NCI-H2107 treated with DMSO at 0.1 percent for 48 hours (cell line): ENCODE results near the gene GPC5.
"Not testable (repeated sequence)": the region's sequence is repeated elsewhere in the genome, so short reads cannot be mapped to it uniquely, and the experiment has no call there.

Source experiments
- DNase-seq: peaks from one replicate; lab custom pipeline; 2025; ENCODE audit not compliant: unreplicated experiment; lab: John Stamatoyannopoulos, UW

The GPC5 gene

DNA sequence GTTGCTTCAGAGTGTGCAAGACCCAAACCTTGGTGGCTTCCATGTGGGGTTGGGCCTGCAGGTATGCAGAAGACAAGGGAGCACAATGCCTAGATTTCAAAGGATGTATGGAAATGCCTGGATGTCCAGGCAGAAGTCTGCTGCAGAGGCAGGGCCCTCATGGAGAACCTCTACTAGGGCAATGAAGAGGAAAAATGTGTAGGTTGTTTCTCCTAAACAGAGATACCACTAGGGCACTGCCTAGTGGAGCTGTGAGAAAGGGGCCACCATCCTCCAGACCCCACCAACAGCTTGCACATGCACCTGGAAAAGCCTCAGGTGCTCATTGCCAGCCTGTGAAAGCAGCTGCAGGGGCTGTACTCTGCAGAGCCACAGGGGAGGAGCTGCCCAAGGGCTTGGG is 1295.6 kb downstream of the GPC5 start:
- no peak for DNase-seq

DNA sequence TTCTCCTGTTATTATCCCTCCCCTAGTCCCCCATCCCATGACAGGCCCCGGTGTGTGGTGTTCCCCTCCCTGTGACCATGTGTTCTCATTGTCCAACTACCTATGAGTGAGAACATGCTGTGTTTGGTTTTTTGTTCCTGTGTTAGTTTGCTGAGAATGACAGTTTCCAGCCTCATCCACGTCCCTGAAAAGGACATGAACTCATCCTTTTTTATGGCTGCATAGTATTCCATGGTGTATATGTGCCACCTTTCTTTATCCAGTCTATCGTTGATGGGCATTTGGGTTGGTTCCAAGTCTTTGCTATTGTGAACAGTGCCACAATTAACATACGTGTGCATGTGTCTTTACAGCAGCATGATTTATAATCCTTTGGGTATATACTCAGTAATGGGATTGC is 1297.4 kb downstream of the GPC5 start:
- DNase-seq = not testable (repeated sequence)

DNA sequence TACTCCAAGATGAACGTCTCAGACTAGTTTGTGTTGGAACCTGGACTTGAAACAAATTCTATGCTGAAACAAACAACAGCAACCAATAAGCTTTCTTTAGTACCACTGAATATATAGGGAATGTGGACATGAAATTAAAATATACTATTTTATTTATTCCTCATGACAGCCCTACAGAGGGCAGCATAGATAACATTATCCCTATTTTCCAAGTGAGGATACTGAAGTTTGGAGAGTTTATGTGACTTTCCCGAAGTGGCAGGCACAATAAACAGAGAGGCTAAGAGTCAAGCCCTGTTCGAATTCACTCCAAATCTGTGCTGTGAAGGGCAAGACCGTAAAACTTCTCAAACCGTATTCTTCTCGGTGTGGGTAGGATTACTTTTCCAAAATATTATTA is 1318.3 kb downstream of the GPC5 start:
- no peak for DNase-seq

DNA sequence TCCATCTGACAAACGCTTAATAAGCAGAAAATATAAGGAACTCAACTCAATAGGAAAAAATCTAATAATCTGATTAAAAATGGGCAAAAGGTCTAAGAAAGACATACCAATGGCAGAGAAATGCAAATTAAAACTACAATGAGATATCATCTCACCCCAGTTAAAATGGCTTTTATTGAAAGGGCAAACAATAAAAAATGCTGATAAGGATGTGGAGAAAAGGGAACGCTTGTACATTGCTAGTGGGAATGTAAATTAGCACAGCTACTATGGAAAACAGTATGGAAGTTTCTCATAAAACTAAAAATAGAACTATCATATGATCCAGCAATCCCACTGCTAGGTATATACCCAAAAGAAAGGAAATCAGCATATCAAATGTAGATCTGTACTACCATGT is 1319.4 kb downstream of the GPC5 start:
- DNase-seq = no peak

DNA sequence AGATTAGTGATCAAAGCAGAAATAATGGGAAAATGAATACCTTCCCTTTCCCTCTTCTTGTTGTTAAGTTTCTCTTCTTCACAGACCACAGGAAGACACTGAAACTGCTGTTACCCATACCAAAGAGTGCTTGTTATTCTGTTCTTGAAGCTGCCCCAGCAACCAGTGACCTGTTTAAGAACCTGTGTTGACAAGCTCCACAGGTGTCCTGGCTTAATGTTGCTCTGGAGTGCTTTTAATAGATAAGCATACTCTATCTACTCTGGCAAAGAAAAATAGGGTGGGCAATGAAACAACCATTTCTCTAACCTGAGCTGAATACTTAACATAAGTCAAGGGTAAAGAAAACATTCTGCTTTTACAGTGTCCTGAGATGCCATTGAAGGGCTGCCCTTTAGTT is 1321.4 kb downstream of the GPC5 start:
- DNase-seq = peak; percentile 73

DNA sequence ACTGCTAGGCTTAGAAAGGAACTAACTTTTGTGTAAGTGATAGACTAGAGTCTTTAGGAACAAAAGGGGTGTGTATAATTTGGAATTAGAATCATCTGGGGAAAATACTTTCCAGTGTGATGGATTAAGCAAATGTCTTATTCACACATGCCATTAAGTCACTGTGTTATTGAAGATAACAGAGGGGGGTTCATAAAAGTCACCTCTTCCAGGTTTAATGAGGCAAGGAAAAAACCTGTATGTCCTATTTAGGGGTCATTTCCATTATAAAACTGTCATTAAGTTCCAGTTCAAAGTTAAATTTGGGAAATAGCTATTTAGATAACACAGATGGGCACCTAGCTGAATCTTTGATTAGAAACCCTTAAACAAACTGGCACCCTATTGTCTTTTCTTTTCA is 1323.2 kb downstream of the GPC5 start:
- no peak for DNase-seq

DNA sequence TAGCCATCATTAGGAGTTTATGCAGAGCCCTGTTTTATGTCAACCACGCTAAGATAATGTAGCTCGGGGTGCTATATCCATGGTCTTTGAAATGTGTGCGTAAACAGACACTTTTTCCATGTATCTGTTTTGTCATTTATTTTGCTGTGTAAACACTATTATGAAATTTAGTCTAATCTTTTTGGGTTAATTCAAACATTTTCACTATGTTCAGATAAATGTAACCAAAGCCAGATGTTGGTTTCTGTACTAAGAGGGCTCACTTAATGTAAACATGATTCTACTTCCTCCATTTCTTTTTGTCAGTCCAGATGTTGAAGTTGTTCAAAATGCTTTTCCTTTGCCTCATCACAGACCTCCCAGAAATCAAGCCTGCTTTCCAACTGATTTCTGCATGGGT is 1328.7 kb downstream of the GPC5 start:
- DNase-seq = no peak

DNA sequence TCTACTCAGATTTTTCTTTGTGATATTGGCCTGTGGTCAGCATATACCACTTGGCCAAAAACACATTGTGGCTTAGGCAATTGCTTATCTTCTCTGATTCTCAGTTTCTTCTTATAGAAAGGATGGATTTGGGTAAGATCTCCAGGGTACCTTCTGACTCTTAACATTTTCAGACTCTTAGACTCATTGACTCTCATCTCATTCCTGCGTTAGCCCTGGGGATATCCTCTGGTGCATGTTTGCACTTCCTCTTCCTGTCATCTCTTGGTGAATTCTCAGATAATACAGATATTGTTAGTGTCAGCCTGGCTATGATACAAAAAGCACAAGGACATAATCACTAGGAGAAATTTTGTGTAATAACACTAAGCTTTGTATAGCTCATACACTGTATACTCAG is 1335.6 kb downstream of the GPC5 start:
- DNase-seq = no peak

DNA sequence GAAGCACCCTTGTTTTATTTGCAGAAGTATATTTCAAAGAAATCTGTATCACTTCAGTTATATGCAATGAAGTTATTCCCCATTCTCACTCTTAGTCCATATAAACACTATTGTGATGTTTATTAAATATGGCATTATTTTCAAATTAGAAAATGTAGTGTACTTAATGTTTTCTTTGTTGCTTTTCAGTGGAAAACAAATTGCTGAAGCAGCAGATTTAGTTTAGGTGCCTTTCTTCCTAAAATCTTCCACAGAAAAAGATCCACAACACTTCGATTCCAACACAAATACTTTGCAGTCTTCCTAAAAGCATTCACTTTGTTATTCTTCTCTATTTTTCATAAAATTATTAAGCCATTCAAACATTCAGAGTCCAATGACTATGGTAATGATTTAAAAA is 1336.1 kb downstream of the GPC5 start:
- no peak for DNase-seq

DNA sequence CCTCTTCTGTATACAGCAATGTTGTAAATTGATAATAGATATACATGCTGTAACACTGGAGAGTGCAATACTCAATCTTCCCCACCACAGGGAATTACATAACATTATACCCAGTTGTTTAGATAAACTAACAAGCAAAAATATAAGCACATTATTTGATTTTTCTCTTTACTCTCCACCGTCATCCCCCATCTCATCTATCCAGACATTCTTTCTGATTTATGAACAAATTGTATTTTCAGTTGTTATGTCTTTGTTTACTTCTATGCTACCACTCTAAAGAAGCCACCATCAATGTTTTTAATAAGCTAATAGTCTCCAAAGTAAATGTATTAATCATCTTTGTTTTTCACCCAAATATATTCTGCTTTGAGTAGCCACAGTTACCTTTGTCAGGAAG is 1337.5 kb downstream of the GPC5 start:
- DNase-seq = no peak

DNA sequence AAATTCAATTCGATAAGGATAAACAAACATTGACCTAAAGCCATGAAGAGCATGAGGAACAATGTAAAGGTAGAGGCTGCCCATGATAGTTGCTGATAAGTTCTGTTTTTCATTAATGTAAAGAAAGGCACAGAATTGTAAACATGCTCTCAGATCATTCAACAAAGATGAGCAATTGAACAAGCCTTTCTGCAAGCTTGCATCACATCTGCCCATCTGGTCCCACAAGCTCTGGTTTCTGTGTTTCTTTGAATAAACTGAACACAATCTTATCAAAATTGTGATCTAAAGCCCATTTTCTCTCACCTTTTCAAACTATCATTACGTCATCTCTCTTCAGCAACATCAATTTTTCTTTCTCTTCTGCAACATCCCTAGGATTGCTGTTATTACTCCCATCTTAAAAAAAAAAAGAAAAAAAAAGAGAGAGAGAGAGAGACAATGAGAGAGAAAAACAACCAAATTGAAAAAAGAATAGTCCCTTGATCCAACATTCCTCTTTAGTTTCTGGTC is 1340.9 kb downstream of the GPC5 start:
- no peak for DNase-seq

DNA sequence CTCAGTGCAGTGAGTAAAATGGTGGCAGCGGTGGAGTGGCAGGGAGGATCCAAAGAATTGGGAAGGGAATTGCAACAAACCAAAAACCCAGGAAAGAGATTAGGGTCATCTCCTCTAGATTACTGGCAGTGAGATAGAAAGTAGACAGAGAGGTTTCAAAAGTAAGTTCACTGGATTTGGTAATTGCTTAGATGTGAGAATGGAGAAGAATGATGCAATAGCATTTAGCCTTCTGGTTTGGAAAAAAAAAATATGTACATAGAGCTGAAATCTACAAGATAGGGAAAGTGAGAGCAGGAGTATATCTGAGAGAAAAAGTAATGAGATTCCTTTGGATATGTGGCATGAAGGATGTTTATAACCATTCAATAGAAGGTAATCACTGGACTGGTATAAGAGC is 1345.6 kb downstream of the GPC5 start:
- no peak for DNase-seq

DNA sequence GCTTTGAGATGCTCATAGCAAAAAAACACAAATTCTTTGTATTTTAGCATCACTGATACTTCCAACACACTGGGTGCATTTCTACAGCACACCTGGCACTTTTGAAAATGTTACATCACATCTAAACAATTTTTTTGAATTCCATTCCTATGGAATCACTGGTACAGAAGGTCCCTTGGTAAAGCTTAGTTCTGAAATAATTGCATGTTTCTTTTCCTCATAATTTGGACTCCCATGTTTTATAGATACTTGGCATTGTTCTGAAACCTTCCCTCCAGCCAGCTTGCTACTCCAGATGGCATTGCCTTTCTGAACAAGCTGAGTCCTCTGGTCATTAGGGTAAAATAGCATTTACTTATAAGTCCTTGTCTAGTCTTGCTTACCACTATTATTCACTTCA is 1346.8 kb downstream of the GPC5 start:
- DNase-seq = no peak

DNA sequence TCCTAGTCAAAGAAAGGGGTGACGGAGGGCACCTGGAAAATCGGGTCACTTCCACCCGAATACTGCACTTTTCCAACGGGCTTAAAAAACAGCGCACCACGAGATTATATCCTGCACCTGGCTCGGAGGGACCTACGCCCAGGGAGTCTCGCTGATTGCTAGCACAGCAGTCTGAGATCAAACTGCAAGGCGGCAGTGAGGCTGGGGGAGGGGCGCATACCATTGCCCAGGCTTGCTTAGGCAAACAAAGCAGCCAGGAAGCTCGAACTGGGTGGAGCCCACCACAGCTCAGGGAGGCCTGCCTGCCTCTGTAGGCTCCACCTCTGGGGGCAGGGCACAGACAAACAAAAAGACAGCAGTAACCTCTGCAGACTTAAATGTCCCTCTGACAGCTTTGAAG is 1354.3 kb downstream of the GPC5 start:
- not testable (repeated sequence) for DNase-seq

DNA sequence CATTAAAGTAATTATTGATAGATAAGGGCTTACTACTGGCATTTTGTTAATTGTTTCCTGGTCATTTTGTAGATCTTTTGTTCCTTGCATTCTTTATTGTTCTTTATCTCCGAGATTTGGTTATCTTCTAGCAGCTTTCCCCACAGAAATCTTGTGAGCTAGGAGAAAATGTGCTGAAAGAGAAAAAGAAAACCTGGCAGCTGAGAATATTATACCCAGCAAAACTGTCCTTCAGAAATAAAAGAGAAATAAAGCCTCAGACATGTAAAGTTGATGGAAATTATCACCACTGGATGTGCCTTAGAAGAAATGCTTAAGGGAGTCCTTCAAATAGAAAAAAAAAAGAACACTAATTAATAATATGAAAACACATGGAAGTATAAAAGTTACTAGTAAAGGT is 1363.3 kb downstream of the GPC5 start:
- no peak for DNase-seq

DNA sequence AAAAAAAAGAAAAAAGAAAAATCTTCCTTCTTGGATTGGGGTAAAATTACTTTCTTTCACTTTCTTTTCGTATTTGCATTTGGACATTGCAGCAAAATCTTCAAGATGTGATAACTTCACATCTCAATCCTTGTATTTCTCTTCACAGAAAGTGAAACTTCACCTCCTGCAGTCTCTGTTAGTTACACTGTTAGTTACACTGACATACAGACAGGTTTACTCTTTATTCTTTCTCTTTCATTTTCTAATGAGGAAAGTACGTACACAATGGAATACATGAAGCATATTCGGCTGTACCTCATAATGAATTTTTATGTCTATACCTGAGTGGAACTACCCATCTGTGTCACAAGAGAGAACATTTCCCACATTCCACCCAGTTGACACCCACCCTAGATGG is 1369.0 kb downstream of the GPC5 start:
- no peak for DNase-seq

DNA sequence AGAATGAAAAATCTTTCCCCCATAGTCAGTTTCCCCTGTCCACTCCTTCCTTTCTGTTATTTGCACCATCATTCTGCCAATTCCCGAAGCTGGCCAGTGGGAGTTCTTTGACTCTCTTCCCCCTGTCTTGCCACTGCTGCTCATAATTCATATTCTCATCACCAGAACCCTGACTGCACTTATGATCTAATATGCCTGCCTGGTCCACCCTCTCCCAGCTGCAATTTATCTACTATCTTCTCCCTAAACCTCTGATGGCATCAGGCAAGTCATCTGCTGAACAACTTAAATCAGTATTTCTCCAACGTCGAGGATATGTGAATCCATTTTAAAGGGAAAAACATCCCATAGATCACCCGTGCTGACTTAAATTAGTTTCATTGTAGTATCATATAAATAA is 1370.2 kb downstream of the GPC5 start:
- DNase-seq = no peak

DNA sequence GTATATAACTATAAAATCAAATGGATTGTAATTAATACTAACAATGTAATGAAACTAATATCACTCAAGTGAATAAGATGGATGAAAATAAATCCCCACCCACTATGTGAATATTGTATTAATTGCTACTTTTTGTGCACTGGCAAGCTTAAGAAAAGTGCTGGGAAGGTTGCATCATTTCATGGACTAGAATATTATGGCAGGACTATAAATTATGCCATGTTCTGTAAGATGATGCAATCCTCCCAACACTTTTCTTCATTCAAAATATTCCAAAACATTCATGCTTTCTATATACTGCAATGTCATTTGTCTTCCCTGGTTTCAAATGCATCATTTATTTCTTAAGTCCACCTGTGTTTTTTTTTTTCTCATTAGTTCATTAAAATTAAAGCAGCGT is 1370.6 kb downstream of the GPC5 start:
- no peak for DNase-seq

DNA sequence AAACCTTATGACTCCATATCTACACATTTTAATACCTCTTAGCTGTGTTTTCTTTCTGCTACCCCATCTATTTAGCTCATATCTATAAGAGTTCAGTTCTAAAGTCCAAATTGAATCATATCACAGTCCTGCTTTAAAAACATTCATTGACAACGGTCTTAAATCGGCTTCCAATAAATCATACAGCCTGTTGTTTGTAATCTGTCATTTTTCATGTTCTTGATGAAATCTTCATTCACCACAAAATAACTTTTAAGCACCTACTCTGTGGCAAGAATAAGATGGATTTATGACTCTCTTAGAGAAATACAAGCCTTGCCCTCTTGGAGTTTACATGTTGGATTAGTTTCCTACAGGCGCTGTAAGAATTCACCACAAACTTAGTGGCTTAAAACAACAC is 1377.2 kb downstream of the GPC5 start:
- no peak for DNase-seq

DNA sequence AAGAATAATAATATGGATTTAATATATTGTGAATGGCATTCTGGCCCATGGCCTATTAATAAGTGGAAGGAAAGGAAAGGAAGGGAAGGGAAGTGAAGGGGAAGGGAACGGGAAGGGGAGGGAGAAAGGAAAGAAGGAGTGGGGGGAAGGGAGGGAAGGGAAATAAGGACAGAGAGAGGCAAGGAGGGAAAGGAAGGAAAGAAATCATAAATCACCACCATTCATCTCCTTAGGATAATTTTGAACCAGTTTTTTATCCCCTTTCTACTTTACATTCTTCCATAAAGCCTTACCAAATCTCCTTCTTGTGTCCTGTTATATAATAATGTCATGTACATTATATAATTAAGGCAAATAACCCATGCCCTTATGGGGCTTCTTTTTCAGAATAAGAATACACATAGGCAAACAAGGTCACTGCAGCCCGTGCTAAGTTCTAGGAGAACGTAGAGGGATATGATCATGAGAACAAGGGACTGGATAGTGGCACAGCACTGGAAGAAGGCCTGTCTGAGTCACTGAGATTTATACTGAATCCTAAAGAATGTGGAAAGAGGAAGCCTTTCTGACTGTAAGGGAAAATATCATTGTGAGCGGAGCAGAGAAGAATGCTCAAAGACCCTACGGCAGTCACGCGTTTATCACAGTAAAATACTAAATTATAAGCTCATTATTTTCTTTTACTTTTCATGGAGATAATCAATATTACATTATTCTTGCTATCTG is 1383.7 kb downstream of the GPC5 start:
- DNase-seq = no peak

DNA sequence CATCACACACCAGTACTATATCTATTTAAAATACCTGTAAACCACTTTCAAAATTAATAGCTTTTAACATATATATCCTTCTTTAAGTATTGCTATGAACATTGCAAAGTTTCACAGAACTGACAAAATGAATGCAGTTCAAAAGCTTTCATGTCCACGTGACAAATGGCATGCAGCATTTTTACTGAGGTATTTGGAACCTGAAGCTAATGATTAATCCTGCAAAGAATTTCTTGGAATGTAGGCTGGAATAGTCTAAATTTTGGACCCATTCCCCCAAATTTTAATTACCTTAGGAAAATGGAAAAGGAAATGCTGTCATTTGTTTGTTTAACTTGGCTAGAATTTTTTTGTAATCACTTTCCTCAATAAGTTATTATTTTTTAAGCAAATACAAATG is 1404.4 kb downstream of the GPC5 start:
- DNase-seq = no peak

DNA sequence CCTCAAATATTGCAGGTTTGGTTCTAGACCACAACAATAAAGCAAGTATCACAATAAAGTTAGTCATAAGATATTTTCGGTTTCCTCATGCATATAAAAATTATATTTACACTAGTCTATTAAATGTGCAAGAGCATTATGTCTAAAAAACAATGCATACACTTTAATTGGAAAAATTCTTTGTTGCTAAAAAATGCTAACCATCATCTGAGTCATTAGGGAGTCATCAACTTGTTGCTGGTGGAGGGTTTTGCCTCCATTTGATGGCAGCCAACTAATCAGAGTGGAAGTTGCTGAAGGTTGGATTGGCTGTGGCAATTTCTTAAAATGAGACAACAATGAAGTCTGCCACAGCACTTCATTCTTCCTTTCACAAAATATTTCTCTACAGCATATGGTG is 1405.9 kb downstream of the GPC5 start:
- no peak for DNase-seq

DNA sequence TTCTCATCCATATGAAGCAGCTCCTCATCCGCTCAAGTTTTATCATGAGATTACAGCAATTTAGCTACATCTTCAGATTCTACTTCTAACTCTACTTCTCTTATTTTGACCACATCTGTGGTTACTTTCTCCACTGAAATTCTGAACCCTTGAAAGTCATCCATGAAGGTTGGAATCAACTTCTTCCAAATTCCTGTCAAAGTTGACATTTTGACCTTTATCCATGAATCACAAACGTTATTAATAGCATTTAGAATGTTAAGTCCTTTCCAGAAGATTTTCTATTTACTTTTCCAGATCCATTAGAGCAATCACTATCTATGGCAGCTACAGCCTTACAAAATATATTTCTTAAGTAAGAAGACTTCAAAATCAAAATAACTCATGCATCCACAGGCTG is 1406.5 kb downstream of the GPC5 start:
- no peak for DNase-seq
